Astrocyte (in vitro differentiated cells and primary cell): ENCODE data around the gene B4GALT7. TPM values are rescaled to one million over a fixed set of nuclear protein-coding genes. Genes with fewer than 3 reads are reported as not detected.

Experiments used
- DNase-seq: peaks from one replicate; pipeline ENCODE4 v3.0.0-alpha.2; 2010; ENCODE audit warnings: low read depth
- FAIRE-seq: peaks from 2 replicates; lab custom pipeline; 2011; peaks lifted over from hg19 to GRCh38; lab: Jason Lieb, UNC
- H2AFZ ChIP-seq: 2 replicates; pipeline ENCODE4 v1.6.0; 2012; ENCODE audit warnings: low read depth, low read length, inconsistent platforms
- H3K27ac ChIP-seq: 2 replicates; pipeline ENCODE4 v1.5.1; 2011; ENCODE audit warnings: low read depth, low read length, inconsistent platforms
- H3K27me3 ChIP-seq: 2 replicates; pipeline ENCODE4 v1.6.0; 2011; ENCODE audit warnings: low read length, inconsistent platforms; ENCODE audit not compliant: insufficient read depth
- H3K36me3 ChIP-seq: 2 replicates; pipeline ENCODE4 v1.5.1; 2011; ENCODE audit warnings: low read length, inconsistent platforms; ENCODE audit not compliant: insufficient read depth
- H3K4me1 ChIP-seq: 2 replicates; pipeline ENCODE4 v1.5.1; 2011; ENCODE audit warnings: low read length, inconsistent platforms; ENCODE audit not compliant: insufficient read depth
- H3K4me2 ChIP-seq: 2 replicates; pipeline ENCODE4 v1.6.0; 2012; ENCODE audit warnings: low read length, inconsistent platforms
- H3K4me3 ChIP-seq: 2 replicates; pipeline ENCODE4 v1.5.1; 2011; ENCODE audit warnings: low read depth, mild to moderate bottlenecking, low read length, inconsistent platforms; ENCODE audit not compliant: insufficient read depth
- H3K79me2 ChIP-seq: 2 replicates; pipeline ENCODE4 v1.6.0; 2012; ENCODE audit warnings: mild to moderate bottlenecking, low read length, inconsistent platforms; ENCODE audit not compliant: insufficient read depth
- H3K9ac ChIP-seq: 2 replicates; pipeline ENCODE4 v1.6.0; 2012; ENCODE audit warnings: mild to moderate bottlenecking, low read length, inconsistent platforms
- H3K9me3 ChIP-seq: 2 replicates; pipeline ENCODE4 v1.5.1; 2012; ENCODE audit warnings: low read depth, mild to moderate bottlenecking, low read length, inconsistent platforms; ENCODE audit not compliant: insufficient read depth
- H4K20me1 ChIP-seq: 2 replicates; pipeline ENCODE4 v1.6.0; 2012; ENCODE audit warnings: low read length, inconsistent platforms; ENCODE audit not compliant: insufficient read depth
- H3K27ac Mint-ChIP-seq: one replicate; pipeline ENCODE4 v1.8.0; 2021; ENCODE audit warnings: mild to moderate bottlenecking, mixed read lengths; ENCODE audit not compliant: unreplicated experiment
- H3K27me3 Mint-ChIP-seq: one replicate; pipeline ENCODE4 v1.8.0; 2021; ENCODE audit warnings: low read depth, mixed read lengths; ENCODE audit not compliant: unreplicated experiment
- H3K36me3 Mint-ChIP-seq: one replicate; pipeline ENCODE4 v1.8.0; 2021; ENCODE audit warnings: low read depth, mixed read lengths; ENCODE audit not compliant: unreplicated experiment
- H3K4me1 Mint-ChIP-seq: one replicate; pipeline ENCODE4 v1.8.0; 2021; ENCODE audit warnings: low read depth, mixed read lengths; ENCODE audit not compliant: unreplicated experiment
- H3K4me3 Mint-ChIP-seq: one replicate; pipeline ENCODE4 v1.8.0; 2021; ENCODE audit warnings: mild to moderate bottlenecking, moderate library complexity, mixed read lengths; ENCODE audit not compliant: unreplicated experiment
- H3K9me3 Mint-ChIP-seq: one replicate; pipeline ENCODE4 v1.8.0; 2021; ENCODE audit warnings: mild to moderate bottlenecking, mixed read lengths; ENCODE audit not compliant: unreplicated experiment
- CTCF ChIP-seq: IDR thresholded peaks from 2 replicates; pipeline ENCODE4 v1.5.1; 2011; ENCODE audit warnings: low read depth, mild to moderate bottlenecking, inconsistent platforms, low read length, moderate library complexity; ENCODE audit not compliant: insufficient read depth
- EZH2 ChIP-seq: IDR thresholded peaks from 2 replicates; pipeline ENCODE4 v1.6.1; 2012; ENCODE audit warnings: mild to moderate bottlenecking, low read length, inconsistent platforms; ENCODE audit not compliant: insufficient read depth
- total RNA-seq: library from RNA; stranded (reverse); gene quantifications from 2 replicates; pipeline ENCODE4 v1.2.1, GENCODE V29; 2021

Gene B4GALT7
- total RNA-seq, 1 donor from 2014 or later = 35.0 TPM

GRCh38 chr5:177600508-177601018 is 631 bp downstream of the B4GALT7 start:
- Histone ChIP-seq H3K27ac (peak overlapping the region; percentile 80), H3K4me3 (peak overlapping the region; percentile 87), H3K27me3 (no peaks in the 10 kb centered on the region), H3K4me1 (peaks cover 10% of the 10 kb centered on the region), H3K9ac (peak overlapping the region; percentile 94), H3K36me3 (peaks cover 8% of the 10 kb centered on the region), H3K9me3 (no peaks in the 10 kb centered on the region), H2AFZ (peak overlapping the region; percentile 70), H4K20me1 (peaks cover 42% of the 10 kb centered on the region), H3K79me2 (peaks cover 24% of the 10 kb centered on the region), H3K4me2 (peak overlapping the region; percentile 97)
- Mint-ChIP-seq H3K36me3 (peaks cover 20% of the 10 kb centered on the region), H3K27ac (peak overlapping the region; percentile 60), H3K27me3 (no peaks in the 10 kb centered on the region), H3K4me3 (peak overlapping the region; percentile 91), H3K9me3 (no peaks in the 10 kb centered on the region), H3K4me1 (peaks cover 17% of the 10 kb centered on the region)
- TF ChIP-seq CTCF (no peak), EZH2 (no peak)
- DNase-seq = peak; percentile 41
- FAIRE-seq = no peak

GRCh38 chr5:177601126-177601525 is 1.2 kb downstream of the B4GALT7 start:
- DNase-seq (no peak), FAIRE-seq (no peak)
- no peak overlapping the region for H3K27ac ChIP-seq
- H3K9me3 ChIP-seq = no peaks in the 10 kb centered on the region
- H3K4me2 ChIP-seq = peak overlapping the region; percentile 97
- H3K4me1 ChIP-seq = peaks cover 10% of the 10 kb centered on the region
- H3K9ac ChIP-seq = peak overlapping the region; percentile 94
- H3K36me3 Mint-ChIP-seq = peaks cover 20% of the 10 kb centered on the region
- H3K27ac Mint-ChIP-seq = peak overlapping the region; percentile 60
- TF ChIP-seq EZH2 = no peak
- TF ChIP-seq CTCF = no peak
- peaks cover 36% of the 10 kb centered on the region for H4K20me1 ChIP-seq
- H3K4me3 ChIP-seq = peak overlapping the region; percentile 87
- no peaks in the 10 kb centered on the region for H3K9me3 Mint-ChIP-seq
- peaks cover 24% of the 10 kb centered on the region for H3K79me2 ChIP-seq
- peaks cover 3% of the 10 kb centered on the region for H3K36me3 ChIP-seq
- H3K27me3 ChIP-seq = no peaks in the 10 kb centered on the region
- peaks cover 15% of the 10 kb centered on the region for H3K4me1 Mint-ChIP-seq
- peak overlapping the region; percentile 70 for H2AFZ ChIP-seq
- peak overlapping the region; percentile 91 for H3K4me3 Mint-ChIP-seq
- H3K27me3 Mint-ChIP-seq = no peaks in the 10 kb centered on the region
